Measurements from ENCODE around the gene SMIM38.

- TF ChIP-seq, protein P1, sequence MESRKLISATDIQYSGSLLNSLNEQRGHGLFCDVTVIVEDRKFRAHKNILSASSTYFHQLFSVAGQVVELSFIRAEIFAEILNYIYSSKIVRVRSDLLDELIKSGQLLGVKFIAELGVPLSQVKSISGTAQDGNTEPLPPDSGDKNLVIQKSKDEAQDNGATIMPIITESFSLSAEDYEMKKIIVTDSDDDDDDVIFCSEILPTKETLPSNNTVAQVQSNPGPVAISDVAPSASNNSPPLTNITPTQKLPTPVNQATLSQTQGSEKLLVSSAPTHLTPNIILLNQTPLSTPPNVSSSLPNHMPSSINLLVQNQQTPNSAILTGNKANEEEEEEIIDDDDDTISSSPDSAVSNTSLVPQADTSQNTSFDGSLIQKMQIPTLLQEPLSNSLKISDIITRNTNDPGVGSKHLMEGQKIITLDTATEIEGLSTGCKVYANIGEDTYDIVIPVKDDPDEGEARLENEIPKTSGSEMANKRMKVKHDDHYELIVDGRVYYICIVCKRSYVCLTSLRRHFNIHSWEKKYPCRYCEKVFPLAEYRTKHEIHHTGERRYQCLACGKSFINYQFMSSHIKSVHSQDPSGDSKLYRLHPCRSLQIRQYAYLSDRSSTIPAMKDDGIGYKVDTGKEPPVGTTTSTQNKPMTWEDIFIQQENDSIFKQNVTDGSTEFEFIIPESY (IDR thresholded peaks at IDR 0.05): no peak
- TF ChIP-seq HNF4A (conservative IDR thresholded peaks at IDR 0.05): no peak
- TF ChIP-seq CTCF (IDR thresholded peaks at IDR 0.05; ENCODE audit: low read depth, low read length, missing input control): no peak
- TF ChIP-seq, protein P2, sequence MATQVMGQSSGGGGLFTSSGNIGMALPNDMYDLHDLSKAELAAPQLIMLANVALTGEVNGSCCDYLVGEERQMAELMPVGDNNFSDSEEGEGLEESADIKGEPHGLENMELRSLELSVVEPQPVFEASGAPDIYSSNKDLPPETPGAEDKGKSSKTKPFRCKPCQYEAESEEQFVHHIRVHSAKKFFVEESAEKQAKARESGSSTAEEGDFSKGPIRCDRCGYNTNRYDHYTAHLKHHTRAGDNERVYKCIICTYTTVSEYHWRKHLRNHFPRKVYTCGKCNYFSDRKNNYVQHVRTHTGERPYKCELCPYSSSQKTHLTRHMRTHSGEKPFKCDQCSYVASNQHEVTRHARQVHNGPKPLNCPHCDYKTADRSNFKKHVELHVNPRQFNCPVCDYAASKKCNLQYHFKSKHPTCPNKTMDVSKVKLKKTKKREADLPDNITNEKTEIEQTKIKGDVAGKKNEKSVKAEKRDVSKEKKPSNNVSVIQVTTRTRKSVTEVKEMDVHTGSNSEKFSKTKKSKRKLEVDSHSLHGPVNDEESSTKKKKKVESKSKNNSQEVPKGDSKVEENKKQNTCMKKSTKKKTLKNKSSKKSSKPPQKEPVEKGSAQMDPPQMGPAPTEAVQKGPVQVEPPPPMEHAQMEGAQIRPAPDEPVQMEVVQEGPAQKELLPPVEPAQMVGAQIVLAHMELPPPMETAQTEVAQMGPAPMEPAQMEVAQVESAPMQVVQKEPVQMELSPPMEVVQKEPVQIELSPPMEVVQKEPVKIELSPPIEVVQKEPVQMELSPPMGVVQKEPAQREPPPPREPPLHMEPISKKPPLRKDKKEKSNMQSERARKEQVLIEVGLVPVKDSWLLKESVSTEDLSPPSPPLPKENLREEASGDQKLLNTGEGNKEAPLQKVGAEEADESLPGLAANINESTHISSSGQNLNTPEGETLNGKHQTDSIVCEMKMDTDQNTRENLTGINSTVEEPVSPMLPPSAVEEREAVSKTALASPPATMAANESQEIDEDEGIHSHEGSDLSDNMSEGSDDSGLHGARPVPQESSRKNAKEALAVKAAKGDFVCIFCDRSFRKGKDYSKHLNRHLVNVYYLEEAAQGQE (IDR thresholded peaks at IDR 0.05): no peak
- TF ChIP-seq RAD21 (IDR thresholded peaks at IDR 0.05): no peak
- TF ChIP-seq TAF1 (conservative IDR thresholded peaks at IDR 0.05): no peak
- TF ChIP-seq MAX (IDR thresholded peaks at IDR 0.05): no peak
- TF ChIP-seq YY1 (IDR thresholded peaks at IDR 0.05): no peak
- TF ChIP-seq GABPA (IDR thresholded peaks at IDR 0.05 in 1 of 2, conservative IDR thresholded peaks at IDR 0.05 in 1 of 2): no peak
- TF ChIP-seq FOXA2 (IDR thresholded peaks at IDR 0.05): no peak
These were observed 4.8 kb downstream of the SMIM38 start for GRCh38 chr11:69160296-69161116.
